ENCODE results near the gene NR2F1-AS1. TPM values are rescaled to one million over a fixed set of nuclear protein-coding genes. Genes with fewer than 3 reads are reported as not detected.

Gene NR2F1-AS1
- total RNA-seq, 2 donors from 2014 or later, result 11.9 to 12.4 TPM

GRCh38 chr5:93452255-93452654, 128.8 kb downstream of the NR2F1-AS1 start:
- H3K9me3 ChIP-seq, result no peaks in the 10 kb centered on the region
- no peaks in the 10 kb centered on the region for H3K36me3 ChIP-seq
- TF ChIP-seq POLR2AphosphoS5 (IDR thresholded peaks at IDR 0.05) (no peak), CTCF (IDR thresholded peaks at IDR 0.05) (no peak), POLR2A (IDR thresholded peaks at IDR 0.05) (no peak)
- intact Hi-C loops (cut with DNase I), result no loop called here
- H3K4me1 ChIP-seq (replicated peaks), result no peaks in the 10 kb centered on the region
- H3K4me3 ChIP-seq, result no peak overlapping the region
- DNase-seq (ENCODE audit: low spot score), result no peak
- H3K27ac ChIP-seq, result no peak overlapping the region
- no peaks in the 10 kb centered on the region for H3K27me3 ChIP-seq (replicated peaks; ENCODE audit: insufficient read depth)

- Histone ChIP-seq H3K27ac (no peak overlapping the region), H3K4me1 (replicated peaks) (no peaks in the 10 kb centered on the region), H3K27me3 (replicated peaks; ENCODE audit: insufficient read depth) (no peaks in the 10 kb centered on the region), H3K36me3 (no peaks in the 10 kb centered on the region), H3K4me3 (no peak overlapping the region), H3K9me3 (no peaks in the 10 kb centered on the region)
- intact Hi-C loops (cut with DNase I), result no loop called here
- DNase-seq (ENCODE audit: low spot score), result no peak
- TF ChIP-seq POLR2AphosphoS5 (IDR thresholded peaks at IDR 0.05) (no peak), POLR2A (IDR thresholded peaks at IDR 0.05) (no peak), CTCF (IDR thresholded peaks at IDR 0.05) (no peak)
- WGBS, result 76% methylated on average over 2 of the region's 2 CpGs
Observed at GRCh38 chr5:93438124-93438523, 142.9 kb downstream of the NR2F1-AS1 start.

- no peaks in the 10 kb centered on the region for H3K36me3 ChIP-seq
- no peak overlapping the region for H3K27ac ChIP-seq
- no peaks in the 10 kb centered on the region for H3K4me1 ChIP-seq (replicated peaks)
Observed at GRCh38 chr5:93436083-93436482, 144.9 kb downstream of the NR2F1-AS1 start.

GRCh38 chr5:93433422-93433821, 147.6 kb downstream of the NR2F1-AS1 start:
- TF ChIP-seq CTCF (IDR thresholded peaks at IDR 0.05), result no peak
- no peak for TF ChIP-seq POLR2AphosphoS5 (IDR thresholded peaks at IDR 0.05)
- TF ChIP-seq POLR2A (IDR thresholded peaks at IDR 0.05), result no peak
- DNase-seq (ENCODE audit: low spot score), result no peak
- Histone ChIP-seq H3K27ac (no peak overlapping the region), H3K27me3 (replicated peaks; ENCODE audit: insufficient read depth) (no peaks in the 10 kb centered on the region), H3K4me1 (replicated peaks) (no peaks in the 10 kb centered on the region), H3K9me3 (no peaks in the 10 kb centered on the region), H3K36me3 (no peaks in the 10 kb centered on the region), H3K4me3 (no peak overlapping the region)
- intact Hi-C loops (cut with DNase I), result no loop called here
- 100% methylated on average over 1 of the region's 1 CpG for WGBS

More at GRCh38 chr5:93436083-93436482, 144.9 kb downstream of the NR2F1-AS1 start:
- no peak for DNase-seq (ENCODE audit: low spot score)
- Histone ChIP-seq H3K9me3 (no peaks in the 10 kb centered on the region), H3K27me3 (replicated peaks; ENCODE audit: insufficient read depth) (no peaks in the 10 kb centered on the region), H3K4me3 (no peak overlapping the region)
- no peak for TF ChIP-seq POLR2A (IDR thresholded peaks at IDR 0.05)
- TF ChIP-seq CTCF (IDR thresholded peaks at IDR 0.05), result no peak
- TF ChIP-seq POLR2AphosphoS5 (IDR thresholded peaks at IDR 0.05), result no peak
- intact Hi-C loops (cut with DNase I), result no loop called here

- no peaks in the 10 kb centered on the region for H3K9me3 ChIP-seq
- no peaks in the 10 kb centered on the region for H3K36me3 ChIP-seq
- no peak overlapping the region for H3K27ac ChIP-seq
- intact Hi-C loops (cut with DNase I), result no loop called here
- no peak for DNase-seq (ENCODE audit: low spot score)
- no peaks in the 10 kb centered on the region for H3K4me1 ChIP-seq (replicated peaks)
- TF ChIP-seq POLR2A (IDR thresholded peaks at IDR 0.05) (no peak), POLR2AphosphoS5 (IDR thresholded peaks at IDR 0.05) (no peak), CTCF (IDR thresholded peaks at IDR 0.05) (no peak)
- no peaks in the 10 kb centered on the region for H3K27me3 ChIP-seq (replicated peaks; ENCODE audit: insufficient read depth)
- WGBS, result 38% methylated on average over 1 of the region's 1 CpG
- H3K4me3 ChIP-seq, result no peak overlapping the region
Observed at GRCh38 chr5:93431250-93431649, 149.8 kb downstream of the NR2F1-AS1 start.

All from prostate gland (tissue), 2 donors.